ENCODE results near the gene OR56B1. TPM values are rescaled to one million over a fixed set of nuclear protein-coding genes. Genes with fewer than 3 reads are reported as not detected.

The OR56B1 gene
- total and polyA plus RNA-seq, 4 donors = 0.03 to 0.08 TPM; not detected in 2

DNA sequence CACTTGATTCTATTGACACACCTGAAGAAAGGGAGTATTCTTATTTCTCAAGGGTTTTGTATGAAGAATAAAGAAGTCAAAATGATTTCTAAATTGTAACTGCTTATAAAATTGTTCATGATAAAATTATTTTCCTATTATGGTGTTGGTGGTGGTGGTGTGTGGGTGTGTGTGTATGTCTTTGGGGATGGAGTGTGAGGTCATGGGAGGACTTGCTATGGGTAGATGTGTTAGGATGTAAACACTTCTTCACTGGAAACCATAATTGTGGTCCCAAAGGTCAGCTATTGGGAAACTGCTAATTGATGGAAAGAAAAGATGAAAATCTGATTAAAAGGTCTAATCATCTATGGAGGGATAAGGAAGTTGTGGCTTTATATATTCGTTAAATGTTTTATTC, 41.6 kb upstream of the OR56B1 start:
- H3K27ac ChIP-seq (ENCODE audit: low read depth in 1 of 2, low read length in 1 of 2) = no peak overlapping the region
- H3K9me3 ChIP-seq (ENCODE audit: control insufficient read depth in 4 of 4, insufficient read depth in 3 of 4, low read length in 3 of 4) = no peaks in the 10 kb centered on the region
- no peak overlapping the region for H3K4me3 ChIP-seq
- no peak overlapping the region for H3K9ac ChIP-seq (ENCODE audit: insufficient read depth in 1 of 2, low read length in 2 of 2)
- TF ChIP-seq, protein P1, sequence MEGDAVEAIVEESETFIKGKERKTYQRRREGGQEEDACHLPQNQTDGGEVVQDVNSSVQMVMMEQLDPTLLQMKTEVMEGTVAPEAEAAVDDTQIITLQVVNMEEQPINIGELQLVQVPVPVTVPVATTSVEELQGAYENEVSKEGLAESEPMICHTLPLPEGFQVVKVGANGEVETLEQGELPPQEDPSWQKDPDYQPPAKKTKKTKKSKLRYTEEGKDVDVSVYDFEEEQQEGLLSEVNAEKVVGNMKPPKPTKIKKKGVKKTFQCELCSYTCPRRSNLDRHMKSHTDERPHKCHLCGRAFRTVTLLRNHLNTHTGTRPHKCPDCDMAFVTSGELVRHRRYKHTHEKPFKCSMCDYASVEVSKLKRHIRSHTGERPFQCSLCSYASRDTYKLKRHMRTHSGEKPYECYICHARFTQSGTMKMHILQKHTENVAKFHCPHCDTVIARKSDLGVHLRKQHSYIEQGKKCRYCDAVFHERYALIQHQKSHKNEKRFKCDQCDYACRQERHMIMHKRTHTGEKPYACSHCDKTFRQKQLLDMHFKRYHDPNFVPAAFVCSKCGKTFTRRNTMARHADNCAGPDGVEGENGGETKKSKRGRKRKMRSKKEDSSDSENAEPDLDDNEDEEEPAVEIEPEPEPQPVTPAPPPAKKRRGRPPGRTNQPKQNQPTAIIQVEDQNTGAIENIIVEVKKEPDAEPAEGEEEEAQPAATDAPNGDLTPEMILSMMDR (IDR thresholded peaks at IDR 0.05; ENCODE audit: control extremely low read depth, extremely low read depth) = no peak
- DNase-seq (no peak), ATAC-seq (ENCODE audit: insufficient read depth, low FRiP score) (no peak)
- 48 to 70% methylated on average over 1 of the region's 1 CpG for WGBS, 2 donors
- peaks cover 0 to 5% (median 0%) of the 10 kb centered on the region in 5 donors for H3K4me1 ChIP-seq (ENCODE audit: control insufficient read depth in 5 of 5, insufficient read depth in 5 of 5, low read length in 5 of 5)
- H3K27me3 ChIP-seq (ENCODE audit: control insufficient read depth in 3 of 3, insufficient read depth in 3 of 3, low read length in 2 of 3) = no peaks in the 10 kb centered on the region
- H3K36me3 ChIP-seq (ENCODE audit: control insufficient read depth in 4 of 4, insufficient read depth in 4 of 4, low read length in 4 of 4) = peaks cover 0 to 18% (median 2%) of the 10 kb centered on the region in 4 donors

DNA sequence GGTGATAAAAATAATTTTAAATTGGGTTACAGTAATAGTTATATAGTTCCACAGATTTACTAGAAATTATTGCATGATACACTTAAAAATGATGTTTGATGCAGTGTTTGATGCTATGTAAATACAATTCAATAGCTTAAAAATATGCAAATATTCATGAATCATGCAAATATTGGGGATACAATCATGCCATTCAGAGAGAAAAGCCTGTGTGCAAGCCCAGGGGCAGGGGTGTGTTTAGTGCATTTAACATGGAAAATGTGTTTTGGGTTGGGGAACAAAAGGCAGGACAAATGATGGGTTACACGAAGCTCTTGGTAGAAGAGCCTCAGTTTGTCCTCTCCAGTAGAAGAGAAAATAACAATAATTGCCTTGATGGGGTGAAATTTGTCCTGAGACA, 40.7 kb upstream of the OR56B1 start:
- Histone ChIP-seq H3K9ac (ENCODE audit: insufficient read depth in 1 of 2, low read length in 2 of 2) (no peak overlapping the region), H3K4me1 (ENCODE audit: control insufficient read depth in 5 of 5, insufficient read depth in 5 of 5, low read length in 5 of 5) (peaks cover 0 to 3% (median 0%) of the 10 kb centered on the region in 5 donors), H3K36me3 (ENCODE audit: control insufficient read depth in 4 of 4, insufficient read depth in 4 of 4, low read length in 4 of 4) (peaks cover 2 to 19% (median 2%) of the 10 kb centered on the region in 4 donors), H3K27ac (ENCODE audit: low read depth in 1 of 2, low read length in 1 of 2) (no peak overlapping the region), H3K27me3 (ENCODE audit: control insufficient read depth in 3 of 3, insufficient read depth in 3 of 3, low read length in 2 of 3) (no peaks in the 10 kb centered on the region), H3K9me3 (ENCODE audit: control insufficient read depth in 4 of 4, insufficient read depth in 3 of 4, low read length in 3 of 4) (no peaks in the 10 kb centered on the region), H3K4me3 (no peak overlapping the region)
- 92 to 94% methylated on average over 1 of the region's 1 CpG for WGBS, 2 donors
- DNase-seq (no peak), ATAC-seq (ENCODE audit: insufficient read depth, low FRiP score) (no peak)
- TF ChIP-seq, protein P1 (IDR thresholded peaks at IDR 0.05; ENCODE audit: control extremely low read depth, extremely low read depth) = no peak

DNA sequence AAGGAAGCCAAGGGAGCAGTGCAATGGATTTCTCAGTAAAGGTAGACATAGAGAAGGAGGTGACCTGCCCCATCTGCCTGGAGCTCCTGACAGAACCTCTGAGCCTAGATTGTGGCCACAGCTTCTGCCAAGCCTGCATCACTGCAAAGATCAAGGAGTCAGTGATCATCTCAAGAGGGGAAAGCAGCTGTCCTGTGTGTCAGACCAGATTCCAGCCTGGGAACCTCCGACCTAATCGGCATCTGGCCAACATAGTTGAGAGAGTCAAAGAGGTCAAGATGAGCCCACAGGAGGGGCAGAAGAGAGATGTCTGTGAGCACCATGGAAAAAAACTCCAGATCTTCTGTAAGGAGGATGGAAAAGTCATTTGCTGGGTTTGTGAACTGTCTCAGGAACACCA, 40.0 kb upstream of the OR56B1 start:
- no peaks in the 10 kb centered on the region for H3K4me1 ChIP-seq (ENCODE audit: control insufficient read depth in 5 of 5, insufficient read depth in 5 of 5, low read length in 5 of 5)
- no peak overlapping the region for H3K4me3 ChIP-seq
- TF ChIP-seq, protein P1 (IDR thresholded peaks at IDR 0.05; ENCODE audit: control extremely low read depth, extremely low read depth) = no peak
- DNase-seq = no peak
- no peaks in the 10 kb centered on the region for H3K9me3 ChIP-seq (ENCODE audit: control insufficient read depth in 4 of 4, insufficient read depth in 3 of 4, low read length in 3 of 4)
- H3K36me3 ChIP-seq (ENCODE audit: control insufficient read depth in 4 of 4, insufficient read depth in 4 of 4, low read length in 4 of 4) = peaks cover 2 to 19% (median 2%) of the 10 kb centered on the region in 4 donors
- H3K9ac ChIP-seq (ENCODE audit: insufficient read depth in 1 of 2, low read length in 2 of 2) = no peak overlapping the region
- no peak for ATAC-seq (ENCODE audit: insufficient read depth, low FRiP score)
- H3K27ac ChIP-seq (ENCODE audit: low read depth in 1 of 2, low read length in 1 of 2) = peak overlapping the region in 1 of 2 donors; percentile 20
- WGBS, 2 donors = 61 to 87% methylated on average over 2 of the region's 2 CpGs
- no peaks in the 10 kb centered on the region for H3K27me3 ChIP-seq (ENCODE audit: control insufficient read depth in 3 of 3, insufficient read depth in 3 of 3, low read length in 2 of 3)

DNA sequence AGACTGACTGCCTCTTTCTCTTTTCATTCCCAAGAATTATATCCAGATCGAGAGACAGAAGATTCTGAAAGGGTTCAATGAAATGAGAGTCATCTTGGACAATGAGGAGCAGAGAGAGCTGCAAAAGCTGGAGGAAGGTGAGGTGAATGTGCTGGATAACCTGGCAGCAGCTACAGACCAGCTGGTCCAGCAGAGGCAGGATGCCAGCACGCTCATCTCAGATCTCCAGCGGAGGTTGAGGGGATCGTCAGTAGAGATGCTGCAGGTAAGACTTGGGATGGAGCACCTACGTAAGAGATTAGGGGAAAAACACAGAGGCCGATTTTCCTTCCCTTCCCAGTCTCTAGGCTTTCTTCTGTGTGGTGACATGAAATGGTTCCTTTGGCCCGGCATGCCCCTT, 38.0 kb upstream of the OR56B1 start:
- Histone ChIP-seq H3K4me3 (no peak overlapping the region), H3K36me3 (ENCODE audit: control insufficient read depth in 4 of 4, insufficient read depth in 4 of 4, low read length in 4 of 4) (peaks cover 2 to 19% (median 3%) of the 10 kb centered on the region in 4 donors), H3K9me3 (ENCODE audit: control insufficient read depth in 4 of 4, insufficient read depth in 3 of 4, low read length in 3 of 4) (no peaks in the 10 kb centered on the region), H3K27ac (ENCODE audit: low read depth in 1 of 2, low read length in 1 of 2) (no peak overlapping the region), H3K4me1 (ENCODE audit: control insufficient read depth in 5 of 5, insufficient read depth in 5 of 5, low read length in 5 of 5) (no peaks in the 10 kb centered on the region), H3K9ac (ENCODE audit: insufficient read depth in 1 of 2, low read length in 2 of 2) (no peak overlapping the region), H3K27me3 (ENCODE audit: control insufficient read depth in 3 of 3, insufficient read depth in 3 of 3, low read length in 2 of 3) (no peaks in the 10 kb centered on the region)
- 94 to 98% methylated on average over 7 of the region's 7 CpGs for whole genome bisulfite sequencing, 2 donors
- ATAC-seq (ENCODE audit: insufficient read depth, low FRiP score) (no peak), DNase-seq (no peak)
- TF ChIP-seq, protein P1 (IDR thresholded peaks at IDR 0.05; ENCODE audit: control extremely low read depth, extremely low read depth) = no peak
